ENCODE measurements around the gene GLRA2.

DNA sequence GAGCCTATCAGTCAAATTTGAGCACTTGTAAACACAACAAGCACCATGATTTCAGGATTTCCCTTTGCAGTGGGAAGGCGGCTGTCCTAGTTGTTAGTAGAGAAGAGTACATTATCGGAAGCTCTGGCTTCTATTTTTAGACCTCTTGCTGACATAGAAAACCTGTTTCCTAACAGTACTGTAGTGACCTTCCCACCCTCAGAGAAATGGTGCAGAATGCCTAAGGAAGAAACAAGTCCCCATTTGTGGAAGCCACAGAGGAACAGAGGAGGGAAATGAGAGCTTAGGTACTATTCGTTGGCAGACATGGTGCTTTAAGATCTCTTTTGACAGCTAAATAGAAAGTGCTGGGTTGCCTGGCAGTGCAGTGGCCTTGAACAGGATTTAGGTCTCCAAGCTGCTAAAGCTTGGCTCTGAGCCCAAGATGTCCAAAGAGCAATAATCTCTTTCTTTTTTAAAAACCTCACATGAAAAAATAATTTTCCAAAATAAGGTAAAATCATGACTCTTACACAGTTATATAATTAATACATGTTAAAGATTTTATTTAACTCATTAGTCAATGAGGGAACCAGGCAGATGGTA, 24.9 kb downstream of the GLRA2 start:
- TF ChIP-seq, protein P1, sequence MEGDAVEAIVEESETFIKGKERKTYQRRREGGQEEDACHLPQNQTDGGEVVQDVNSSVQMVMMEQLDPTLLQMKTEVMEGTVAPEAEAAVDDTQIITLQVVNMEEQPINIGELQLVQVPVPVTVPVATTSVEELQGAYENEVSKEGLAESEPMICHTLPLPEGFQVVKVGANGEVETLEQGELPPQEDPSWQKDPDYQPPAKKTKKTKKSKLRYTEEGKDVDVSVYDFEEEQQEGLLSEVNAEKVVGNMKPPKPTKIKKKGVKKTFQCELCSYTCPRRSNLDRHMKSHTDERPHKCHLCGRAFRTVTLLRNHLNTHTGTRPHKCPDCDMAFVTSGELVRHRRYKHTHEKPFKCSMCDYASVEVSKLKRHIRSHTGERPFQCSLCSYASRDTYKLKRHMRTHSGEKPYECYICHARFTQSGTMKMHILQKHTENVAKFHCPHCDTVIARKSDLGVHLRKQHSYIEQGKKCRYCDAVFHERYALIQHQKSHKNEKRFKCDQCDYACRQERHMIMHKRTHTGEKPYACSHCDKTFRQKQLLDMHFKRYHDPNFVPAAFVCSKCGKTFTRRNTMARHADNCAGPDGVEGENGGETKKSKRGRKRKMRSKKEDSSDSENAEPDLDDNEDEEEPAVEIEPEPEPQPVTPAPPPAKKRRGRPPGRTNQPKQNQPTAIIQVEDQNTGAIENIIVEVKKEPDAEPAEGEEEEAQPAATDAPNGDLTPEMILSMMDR (IDR thresholded peaks at IDR 0.05; ENCODE audit: low read length): no peak
- TF ChIP-seq EZH2phosphoT487 (IDR thresholded peaks at IDR 0.05; ENCODE audit: low read length) (no peak), EZH2 (optimal IDR thresholded peaks at IDR 0.05; ENCODE audit: low read depth, low read length) (no peak)
